Heart left ventricle (tissue), 13 donors: ENCODE results near the gene ISG20L2.

Experiments used
- CTCF ChIP-seq, 12 donors: fragments of 200-600 bp; sonication (generic) in 4 of 12; IDR thresholded peaks; one replicate each; pipeline versions ENCODE4 v1.5.0 to v1.8.0; 2018 to 2022; ENCODE audit warnings: antibody characterized with exemption in 12 of 12, mild to moderate bottlenecking in 5 of 12
- POLR2A ChIP-seq, 2 donors: fragments of 450-650 bp; IDR thresholded peaks; one replicate each; pipeline ENCODE4 v1.6.1; 2017; ENCODE audit warnings: antibody characterized with exemption in 2 of 2, mild to moderate bottlenecking in 2 of 2, moderate library complexity in 2 of 2
- donor health status: ischemic (EF 13 %, LVEDD 7.1; RV severe dilation, severe dysfunction).
- donor health status: DM: no; HTN: yes; CAD: no.
- donor health status: DM: no; HTN: no; CAD: no.
- donor health status: ischemic (EF 25% LVEDD 6.9; RV normal size, moderate dysfunction).
- donor health status: ischemic (EF 25% LVEDD 5.7; RV mildly dilated, moderate dysfunction).
- donor health status: ischemic (EF 35%, LVEDD 5.7; RV mildly dilated, moderate dysfunction).
- donor health status: nonischemic (EF 11% LVEDD 7.7; RV severe dilation, severe dysfunction).
- donor health status: DM: yes; HTN: yes; CAD: no.
- donor health status: PGD.
- donor health status: ischemic (EF 29% LVEDD 5.4; RV normal size, mild dysfunction).
- donor health status: nonischemic (EF 23%, LVEDD 6.1; RV moderate dilation, normal function).

- TF ChIP-seq POLR2A (IDR thresholded peaks at IDR 0.05) = no peak
- TF ChIP-seq CTCF (IDR thresholded peaks at IDR 0.05) = no peak
Measured at GRCh38 chr1:156693848-156694689, 34.5 kb downstream of the ISG20L2 start.
